SH-SY5Y (cell line): ENCODE results near the gene STAT1.

Experiments
- GATA2 ChIP-seq: IDR thresholded peaks from 2 replicates; pipeline ENCODE4 v1.6.1; 2011; ENCODE audit warnings: mild to moderate bottlenecking, low read depth, low read length
- GATA3 ChIP-seq: IDR thresholded peaks from 2 replicates; pipeline ENCODE4 v1.6.1; 2011; ENCODE audit warnings: low read depth, mild to moderate bottlenecking, low read length, moderate library complexity

GRCh38 chr2:190964170-190964795, 49.7 kb downstream of the STAT1 start:
- TF ChIP-seq GATA2, result no peak
- TF ChIP-seq GATA3, result no peak
